Astrocyte (in vitro differentiated cells and primary cell): ENCODE results near the gene KRT7.
"Not testable (repeated sequence)": the region's sequence is repeated elsewhere in the genome, so short reads cannot be mapped to it uniquely, and the experiment has no call there.

ENCODE experiments used
- CTCF ChIP-seq: IDR thresholded peaks from 2 replicates; pipeline ENCODE4 v1.5.1; 2011; ENCODE audit warnings: low read depth, mild to moderate bottlenecking, inconsistent platforms, low read length, moderate library complexity; ENCODE audit not compliant: insufficient read depth
- EZH2 ChIP-seq: IDR thresholded peaks from 2 replicates; pipeline ENCODE4 v1.6.1; 2012; ENCODE audit warnings: mild to moderate bottlenecking, low read length, inconsistent platforms; ENCODE audit not compliant: insufficient read depth

GRCh38 chr12:52252175-52252615, 19.2 kb downstream of the KRT7 start:
- TF ChIP-seq CTCF, EZH2: not testable (repeated sequence)
